ENCODE data around the gene CSNK1D.
"Not testable (repeated sequence)": the region's sequence is repeated elsewhere in the genome, so short reads cannot be mapped to it uniquely, and the experiment has no call there.

The CSNK1D gene

GRCh38 chr17:82272495-82273326 is 789 bp downstream of the CSNK1D start:
- DNase-seq, result peak; percentile 28 to 34

- DNase-seq, result no peak
These were observed 2.1 kb downstream of the CSNK1D start for GRCh38 chr17:82271401-82271800.

GRCh38 chr17:82270651-82271050 is 2.8 kb downstream of the CSNK1D start:
- DNase-seq, result no peak

GRCh38 chr17:82269882-82270500 is 3.5 kb downstream of the CSNK1D start:
- no peak for DNase-seq

- no peak for DNase-seq
These were observed 4.2 kb downstream of the CSNK1D start for GRCh38 chr17:82269138-82269881.

GRCh38 chr17:82267575-82268379 is 5.7 kb downstream of the CSNK1D start:
- DNase-seq, result peak; percentile 40 to 54

GRCh38 chr17:82266142-82266541 is 7.4 kb downstream of the CSNK1D start:
- no peak for DNase-seq

- DNase-seq, result no peak
These were observed 9.9 kb downstream of the CSNK1D start for GRCh38 chr17:82263641-82264040.

GRCh38 chr17:82262344-82262743 is 11.2 kb downstream of the CSNK1D start:
- DNase-seq, result no peak

GRCh38 chr17:82259972-82260961 is 13.2 kb downstream of the CSNK1D start:
- not testable (repeated sequence) for DNase-seq

GRCh38 chr17:82258555-82258954 is 14.9 kb downstream of the CSNK1D start:
- DNase-seq, result no peak

GRCh38 chr17:82257473-82257872 is 16.0 kb downstream of the CSNK1D start:
- peak; percentile 52 to 59 for DNase-seq

GRCh38 chr17:82256242-82256885 is 17.1 kb downstream of the CSNK1D start:
- no peak for DNase-seq

- DNase-seq, result no peak
These were observed 18.0 kb downstream of the CSNK1D start for GRCh38 chr17:82255402-82255972.

GRCh38 chr17:82254746-82255145 is 18.8 kb downstream of the CSNK1D start:
- not testable (repeated sequence) for DNase-seq

GRCh38 chr17:82254096-82254495 is 19.4 kb downstream of the CSNK1D start:
- DNase-seq, result not testable (repeated sequence)

- DNase-seq, result no peak
These were observed 20.3 kb downstream of the CSNK1D start for GRCh38 chr17:82253179-82253544.

GRCh38 chr17:82252511-82253178 is 20.9 kb downstream of the CSNK1D start:
- no peak for DNase-seq

- no peak for DNase-seq
These were observed 22.5 kb downstream of the CSNK1D start for GRCh38 chr17:82250868-82251500.
